ENCODE data around the gene SERPINE3. TPM values are rescaled to one million over a fixed set of nuclear protein-coding genes. Genes with fewer than 3 reads are reported as not detected.

Gene SERPINE3
- total RNA-seq, 1 experiment from 2014 or later = not detected

DNA sequence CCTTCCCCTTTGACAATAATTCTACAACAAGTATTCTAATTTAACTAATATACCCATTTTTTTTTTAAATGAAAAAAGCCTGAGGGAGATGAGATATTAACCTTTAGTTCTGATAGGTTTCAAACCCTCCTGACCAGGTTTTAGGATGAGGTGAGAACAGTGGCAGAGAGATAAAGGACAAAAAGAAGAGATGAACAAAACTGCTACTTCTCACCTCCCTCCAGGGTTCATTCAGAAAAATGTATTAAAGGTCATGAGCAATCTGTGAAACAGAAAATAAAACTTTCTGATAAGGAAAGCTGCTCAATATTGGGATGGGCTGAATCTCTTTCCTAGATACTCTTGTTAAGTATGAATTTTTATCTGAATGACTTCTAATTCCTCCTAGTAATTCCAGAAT, 24.1 kb downstream of the SERPINE3 start:
- DNase-seq (ENCODE audit: low spot score) = no peak

DNA sequence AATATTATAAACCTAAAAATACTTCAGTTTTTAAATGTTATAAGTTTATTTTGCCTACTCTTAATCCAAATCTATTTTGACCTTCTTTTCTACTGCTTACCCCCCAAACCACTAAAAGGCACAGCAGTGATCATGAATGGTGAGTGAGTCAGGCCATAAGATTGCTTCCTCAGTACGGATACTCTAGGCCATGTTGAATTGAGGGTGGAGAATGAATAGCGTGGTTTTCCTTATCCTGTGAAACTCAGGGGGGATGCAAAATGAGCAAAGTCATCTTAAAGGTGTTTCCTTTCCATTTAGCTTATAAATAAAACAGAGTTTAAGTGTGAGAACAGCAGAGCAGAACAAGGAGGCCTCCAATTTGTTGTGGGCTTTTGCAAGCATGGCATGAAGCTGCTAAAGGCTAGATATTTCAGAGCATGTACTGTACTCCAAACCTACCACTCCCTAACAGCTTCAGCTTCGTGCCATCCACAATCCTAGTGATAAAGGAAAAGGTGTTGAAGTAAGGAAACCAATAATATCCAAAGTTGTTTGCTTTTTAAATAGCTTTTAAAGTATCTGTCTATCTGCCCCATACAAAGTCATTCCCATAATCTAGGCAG, 25.0 kb downstream of the SERPINE3 start:
- DNase-seq (ENCODE audit: low spot score) = peak; percentile 47

DNA sequence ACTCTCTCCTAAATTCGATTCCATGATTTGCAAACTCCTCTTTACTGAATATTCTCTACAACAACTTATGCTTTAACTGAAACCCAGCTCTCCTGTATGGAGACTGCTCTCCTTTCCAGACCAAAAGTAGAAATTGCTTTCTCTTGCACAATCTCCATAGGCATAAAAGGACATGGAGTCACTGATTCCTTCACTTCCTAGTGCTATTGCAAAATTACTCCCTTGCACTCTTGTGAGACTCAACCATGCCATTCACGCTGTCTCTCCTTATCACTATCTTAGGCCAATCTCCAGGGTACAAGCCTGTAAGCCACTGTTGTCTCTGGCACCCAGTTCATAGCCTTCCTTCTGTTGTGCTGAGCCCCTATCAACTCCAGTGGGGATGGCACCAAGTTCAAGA, 30.6 kb downstream of the SERPINE3 start:
- no peak for DNase-seq (ENCODE audit: low spot score)

DNA sequence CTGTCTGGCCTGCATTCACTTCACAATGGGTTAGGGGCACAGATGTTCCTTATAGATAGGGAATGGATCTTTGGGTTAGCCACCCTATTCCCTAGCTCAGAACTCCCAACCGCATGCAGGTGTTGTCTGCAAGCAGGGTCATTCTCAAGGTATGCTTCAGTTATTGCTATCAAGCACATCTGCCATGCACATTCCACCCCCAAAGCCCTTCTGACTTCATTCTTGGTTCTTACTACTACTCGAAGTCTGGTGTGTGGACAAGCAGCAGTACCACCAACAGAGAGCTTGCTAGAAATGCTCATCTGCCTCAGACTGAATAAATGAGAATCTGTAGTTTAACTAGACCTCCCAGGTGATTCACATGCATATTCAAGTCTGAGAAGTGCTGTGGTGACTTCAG, 31.3 kb downstream of the SERPINE3 start:
- no peak for DNase-seq (ENCODE audit: low spot score)

DNA sequence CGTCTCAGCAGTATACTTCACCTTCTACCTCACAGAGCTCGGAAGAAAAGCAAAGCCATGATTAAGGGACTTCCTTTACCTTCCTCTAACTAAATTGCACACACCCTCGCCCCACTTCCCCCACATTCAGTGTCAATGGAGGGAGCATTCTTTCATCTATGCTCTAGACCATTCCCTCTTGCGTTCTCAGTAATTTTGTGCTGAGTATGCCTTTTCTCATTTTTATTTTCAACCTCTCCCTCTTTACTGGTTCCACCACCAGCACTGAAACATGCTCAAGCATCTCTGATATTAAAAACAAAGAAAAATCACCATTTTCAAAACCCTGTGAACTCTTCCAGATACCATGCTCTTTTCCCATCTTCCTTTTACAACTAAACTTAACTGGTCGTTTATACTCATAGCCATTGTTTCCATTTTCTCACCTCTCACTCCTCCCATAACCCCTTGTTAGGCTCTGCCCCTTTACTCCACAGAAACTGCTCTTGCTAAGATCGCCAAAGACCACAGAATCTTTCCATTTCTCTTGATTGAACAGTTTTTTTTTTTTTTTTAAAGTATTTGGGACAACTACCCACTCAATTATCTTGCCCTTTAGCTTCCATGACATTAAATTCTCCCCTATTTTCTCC, 32.4 kb downstream of the SERPINE3 start:
- no peak for DNase-seq (ENCODE audit: low spot score)

DNA sequence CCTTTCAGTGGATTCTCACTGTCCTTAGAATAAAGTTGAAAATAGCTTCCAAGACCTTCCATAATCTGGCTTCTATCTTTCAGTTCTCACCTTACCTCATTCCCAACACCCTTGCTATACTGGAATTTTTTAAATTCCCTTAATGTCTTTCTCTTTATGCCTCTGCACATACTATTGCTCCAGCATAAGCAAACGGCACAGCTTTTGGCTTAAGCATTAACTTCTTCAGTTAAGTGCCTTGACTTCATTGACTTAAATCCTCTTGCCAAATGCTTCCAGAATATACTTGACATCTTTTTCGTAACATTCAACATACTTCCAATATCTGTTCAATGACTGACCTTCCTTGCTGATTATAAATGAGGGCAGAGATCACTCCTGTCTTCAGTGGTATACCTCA, 34.0 kb downstream of the SERPINE3 start:
- no peak for DNase-seq (ENCODE audit: low spot score)

DNA sequence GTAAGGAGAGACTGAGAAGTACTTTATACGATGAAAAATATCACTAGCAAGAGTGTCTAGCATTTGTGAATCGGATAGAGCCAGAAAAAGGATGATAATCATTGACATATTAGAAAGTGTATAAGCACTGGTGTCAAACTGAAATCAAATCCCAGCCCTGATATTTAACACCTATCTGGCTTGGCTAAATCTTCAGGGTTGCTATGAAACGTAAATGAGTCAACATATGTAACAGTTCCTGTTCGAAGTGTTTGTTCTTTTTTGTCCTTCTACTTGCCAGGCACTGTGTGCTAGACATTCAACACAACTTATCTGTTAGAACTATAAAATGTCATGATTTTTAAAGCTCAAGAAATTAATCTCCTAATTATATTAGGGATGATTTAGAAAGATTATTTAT, 40.8 kb downstream of the SERPINE3 start:
- DNase-seq (ENCODE audit: low spot score) = no peak

DNA sequence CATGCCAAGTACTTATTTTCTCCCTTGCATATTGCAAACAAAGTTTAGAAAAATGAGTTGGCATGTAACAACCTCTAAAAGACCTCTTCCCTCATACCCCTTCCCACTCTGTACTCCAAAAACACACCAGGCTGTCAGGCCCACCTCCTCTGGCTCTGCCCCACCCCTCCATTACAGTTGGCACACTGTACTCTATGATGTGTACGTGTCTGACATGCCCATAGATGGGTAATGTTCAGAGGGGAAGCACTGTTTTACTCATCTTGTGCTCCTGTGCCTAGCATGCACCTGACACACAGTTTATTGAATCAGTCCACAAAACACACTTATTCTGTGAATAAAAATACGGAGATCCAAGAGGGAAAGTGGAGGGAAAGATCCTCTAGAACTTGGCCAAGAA, 45.6 kb downstream of the SERPINE3 start:
- DNase-seq (ENCODE audit: low spot score) = no peak

DNA sequence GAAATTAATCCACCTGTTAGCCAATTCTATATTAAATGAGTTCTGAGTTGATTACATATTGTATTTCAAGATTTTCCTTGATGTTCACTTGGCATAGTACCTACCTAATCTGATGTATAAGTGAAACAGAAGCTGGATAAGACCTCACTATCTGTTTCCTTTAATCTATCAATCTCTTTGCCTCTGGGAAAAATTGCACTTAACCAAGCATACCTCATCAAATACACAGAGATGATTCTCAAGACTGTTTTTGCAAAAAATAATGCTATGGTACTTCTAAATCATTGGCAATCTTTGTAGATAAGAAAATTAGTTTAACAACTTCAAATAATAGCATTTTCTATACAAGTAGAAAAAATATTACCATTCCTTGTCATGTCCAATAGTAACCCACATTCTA, 55.2 kb downstream of the SERPINE3 start:
- no peak for DNase-seq (ENCODE audit: low spot score)

DNA sequence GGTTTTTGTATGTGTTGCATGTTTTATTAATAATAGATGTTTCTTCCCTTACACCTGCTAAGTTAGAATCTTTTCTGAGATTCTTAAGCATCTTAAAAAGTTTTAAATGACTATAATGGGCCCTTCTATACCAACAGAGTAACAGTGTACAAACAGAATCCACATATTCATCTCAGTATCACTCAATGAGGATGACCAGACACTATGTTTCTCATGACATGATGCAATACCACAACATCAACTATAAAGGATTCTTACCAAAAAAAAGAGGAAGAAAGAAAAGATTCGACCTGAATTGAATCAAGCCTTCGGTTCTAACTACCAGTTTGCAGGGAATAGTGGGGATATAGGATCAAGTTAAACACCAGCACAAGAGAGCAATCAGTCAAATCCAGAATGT, 56.9 kb downstream of the SERPINE3 start:
- no peak for DNase-seq (ENCODE audit: low spot score)

DNA sequence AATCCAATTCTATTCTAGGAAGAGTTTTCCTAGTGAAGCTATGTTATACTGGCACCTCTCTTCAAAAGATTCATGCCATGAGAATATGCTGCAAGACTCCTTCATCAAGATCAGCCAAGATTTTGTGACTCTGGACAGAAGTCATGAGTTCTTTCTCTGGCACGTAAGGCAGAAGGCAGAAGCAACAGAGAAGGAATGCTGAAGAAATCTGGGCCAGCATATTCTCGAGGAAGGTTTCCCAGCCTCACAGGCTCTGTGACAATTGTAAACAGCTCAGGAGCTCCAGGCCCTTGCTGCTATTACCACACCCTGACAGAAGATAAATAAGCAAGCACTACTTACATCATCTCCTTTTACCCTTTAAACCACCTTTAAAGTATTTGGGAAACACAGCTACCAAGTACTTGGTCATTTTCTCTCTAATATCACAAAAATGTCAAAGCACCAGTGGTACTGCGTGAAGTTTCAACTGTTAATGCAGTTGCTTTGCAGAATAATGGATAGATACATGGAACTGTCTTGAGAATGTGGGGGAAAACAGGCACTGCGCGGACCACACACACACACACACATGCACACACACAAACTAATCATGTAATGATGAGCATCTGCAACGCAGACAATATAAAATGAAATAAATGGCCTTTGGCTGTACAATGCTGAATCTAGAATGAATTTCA, 57.9 kb downstream of the SERPINE3 start:
- DNase-seq (ENCODE audit: low spot score) = no peak

DNA sequence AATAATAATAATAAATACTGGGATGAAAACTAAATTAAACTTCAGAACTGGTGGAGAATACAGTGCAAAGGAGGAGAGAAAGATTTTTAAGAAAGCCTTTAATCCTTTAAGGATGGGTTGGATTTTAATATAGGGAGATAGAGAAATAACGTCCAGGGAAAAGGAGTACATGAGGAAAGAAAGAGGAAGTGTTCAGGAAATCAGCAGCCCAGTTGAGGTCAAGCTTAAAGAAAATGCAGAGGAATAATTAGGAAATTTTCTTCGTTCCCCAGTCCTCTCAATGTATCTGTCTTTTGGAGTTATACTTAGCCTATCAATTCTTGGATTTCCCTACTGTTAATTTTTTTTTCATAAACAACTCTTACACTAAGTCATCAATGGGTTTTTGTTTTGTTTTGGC, 65.7 kb downstream of the SERPINE3 start:
- no peak for DNase-seq (ENCODE audit: low spot score)

DNA sequence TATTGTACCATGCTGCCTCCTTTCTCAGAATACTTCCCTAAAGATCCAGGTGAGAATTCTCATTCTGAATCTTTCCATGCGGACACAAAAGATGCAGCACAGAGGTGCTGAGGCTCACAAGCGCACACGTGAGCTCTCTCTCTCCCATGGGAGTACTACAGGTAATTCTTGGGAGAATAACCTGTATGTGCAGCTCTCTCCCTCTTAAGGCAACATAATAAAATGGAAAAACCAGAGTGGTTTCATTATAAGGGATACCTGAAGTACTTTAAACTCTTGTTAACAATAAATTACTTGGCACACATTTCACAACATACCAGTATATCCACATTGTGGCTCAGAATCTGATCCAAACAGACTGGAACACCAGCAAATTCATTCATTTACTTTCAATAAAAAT, 72.9 kb downstream of the SERPINE3 start:
- DNase-seq (ENCODE audit: low spot score) = no peak

Other genes with a start within 250 kb of the SERPINE3 start
- not detected in 2 replicates for gene C13orf42, start 228.4 kb upstream of the SERPINE3 start, total RNA-seq (2014; rRNA removed; shearing (Covaris generic))
- 2.8 and 4.0 TPM in 2 replicates for gene FAM124A, start 117.3 kb upstream of the SERPINE3 start, total RNA-seq (2014; rRNA removed; shearing (Covaris generic))
- gene INTS6, start 113.3 kb downstream of the SERPINE3 start, total RNA-seq (2014; rRNA removed; shearing (Covaris generic)) = 24.2 and 26.2 TPM in 2 replicates
- 1.5 and 2.5 TPM in 2 replicates for gene WDFY2, start 244.8 kb downstream of the SERPINE3 start, total RNA-seq (2014; rRNA removed; shearing (Covaris generic))